CD4-positive, alpha-beta T cell treated with Interleukin-1 beta for 1 hour (primary cell): ENCODE data around the gene QRSL1.
"Not testable (repeated sequence)": the region's sequence is repeated elsewhere in the genome, so short reads cannot be mapped to it uniquely, and the experiment has no call there.

Experiments used
- DNase-seq, 2 donors: peaks; one replicate each; pipeline ENCODE4 v3.0.0-alpha.2; 2020 to 2022

The QRSL1 gene

GRCh38 chr6:106626485-106626884 lies 2.9 kb upstream of the QRSL1 start:
- no peak for DNase-seq

GRCh38 chr6:106627760-106628159 lies 1.6 kb upstream of the QRSL1 start:
- DNase-seq: not testable (repeated sequence)

DNA sequence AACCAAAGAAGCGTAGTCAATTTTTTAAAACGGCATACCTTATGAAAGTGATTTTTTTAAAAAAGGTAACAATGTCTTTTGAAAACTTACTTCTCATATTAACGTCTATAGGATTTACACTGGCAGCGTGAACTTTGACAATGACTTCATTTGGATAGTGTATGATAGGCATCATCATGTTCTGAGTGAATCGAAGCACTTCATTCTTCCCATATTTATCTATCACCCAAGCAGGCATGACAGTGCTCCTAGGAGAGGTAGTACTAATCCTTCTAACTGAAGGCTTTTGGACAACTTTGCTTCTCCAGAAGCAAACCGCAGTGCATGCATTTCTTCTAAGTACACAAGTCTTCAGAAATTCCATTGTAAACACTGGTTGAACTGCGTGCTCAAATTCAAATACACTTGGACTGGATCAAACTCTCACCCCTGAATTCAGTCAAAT lies 698 bp upstream of the QRSL1 start:
- DNase-seq: no peak

GRCh38 chr6:106629859-106630163 lies 433 bp downstream of the QRSL1 start:
- no peak for DNase-seq

- DNase-seq: no peak
These were observed 988 bp downstream of the QRSL1 start for GRCh38 chr6:106630366-106630765.

DNA sequence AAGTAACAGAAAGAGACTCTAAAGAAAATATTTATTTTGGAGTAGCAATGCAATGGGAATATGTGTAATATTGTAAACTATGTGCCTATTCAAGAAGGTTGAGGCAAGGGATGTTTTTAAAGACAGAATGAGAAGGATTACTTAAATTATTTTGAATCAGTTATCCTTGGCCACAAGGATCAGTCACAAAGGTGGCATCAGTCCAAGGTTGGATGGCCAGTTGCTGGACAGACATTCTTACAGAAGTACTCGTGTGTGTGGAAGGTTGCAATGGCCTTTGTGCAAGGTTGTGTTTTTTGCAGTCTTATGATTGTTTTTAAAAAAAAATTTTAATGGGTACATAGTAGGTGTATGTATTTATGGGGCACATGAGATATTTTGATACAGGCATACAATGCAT lies 2.0 kb downstream of the QRSL1 start:
- no peak for DNase-seq

DNA sequence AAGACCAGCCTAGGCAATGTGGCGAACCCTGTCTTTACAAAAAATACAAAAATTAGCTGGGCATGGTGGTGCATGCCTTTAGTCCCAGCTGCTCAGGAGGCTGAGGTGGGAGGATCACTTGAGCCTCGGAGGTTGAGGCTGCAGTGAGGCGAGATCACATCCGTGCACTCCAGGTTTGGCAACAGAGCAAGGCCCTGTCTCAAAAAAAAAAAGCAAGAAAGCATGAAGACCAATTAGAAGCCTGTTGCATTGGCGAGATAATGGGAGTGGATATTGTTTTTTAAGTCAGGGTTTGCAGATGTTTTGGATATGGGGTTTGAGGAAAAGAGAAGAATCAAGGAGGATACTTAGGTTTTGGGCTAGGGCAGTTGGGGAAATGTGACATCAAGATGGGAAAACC lies 5.2 kb downstream of the QRSL1 start:
- DNase-seq: no peak

- DNase-seq: no peak
These were observed 7.8 kb downstream of the QRSL1 start for GRCh38 chr6:106637051-106637716.

DNA sequence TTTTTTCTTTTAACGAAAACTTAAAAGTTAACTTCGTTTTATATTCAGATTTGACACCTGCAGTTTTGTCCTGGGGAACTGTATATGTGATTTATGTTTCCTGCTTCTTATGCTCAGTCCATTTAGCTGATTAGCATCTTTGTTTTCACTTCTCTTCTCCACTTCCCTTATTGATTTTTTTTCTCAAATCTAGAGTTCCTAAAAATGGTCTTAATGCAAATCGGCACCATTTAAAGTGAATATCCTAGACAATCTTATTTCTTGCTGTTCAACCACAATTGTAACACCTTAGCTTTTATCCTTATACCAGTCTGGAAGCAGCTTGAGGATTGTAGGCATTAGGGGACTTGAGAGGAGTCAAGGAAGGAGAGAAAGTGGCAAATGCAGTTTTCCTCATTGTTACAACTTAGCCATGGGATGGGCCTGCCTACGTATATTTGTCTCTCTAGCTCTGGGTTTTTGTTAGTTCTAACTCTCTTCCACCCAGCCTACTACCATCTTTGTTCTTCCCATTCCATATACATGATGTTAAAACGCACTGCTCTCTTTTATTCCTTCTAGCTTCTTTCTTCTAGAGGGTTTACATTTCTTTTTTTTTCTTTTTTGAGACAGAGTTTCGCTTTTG lies 8.5 kb downstream of the QRSL1 start:
- DNase-seq: no peak

GRCh38 chr6:106639812-106640211 lies 10.4 kb downstream of the QRSL1 start:
- no peak for DNase-seq

GRCh38 chr6:106642476-106642875 lies 13.1 kb downstream of the QRSL1 start:
- no peak for DNase-seq

- DNase-seq: no peak
These were observed 13.7 kb downstream of the QRSL1 start for GRCh38 chr6:106643061-106643460.

- DNase-seq: peak in 1 of 2 donors; percentile 17
These were observed 19.4 kb downstream of the QRSL1 start for GRCh38 chr6:106648651-106649308.

GRCh38 chr6:106658469-106658868 lies 29.1 kb downstream of the QRSL1 start:
- DNase-seq: no peak

DNA sequence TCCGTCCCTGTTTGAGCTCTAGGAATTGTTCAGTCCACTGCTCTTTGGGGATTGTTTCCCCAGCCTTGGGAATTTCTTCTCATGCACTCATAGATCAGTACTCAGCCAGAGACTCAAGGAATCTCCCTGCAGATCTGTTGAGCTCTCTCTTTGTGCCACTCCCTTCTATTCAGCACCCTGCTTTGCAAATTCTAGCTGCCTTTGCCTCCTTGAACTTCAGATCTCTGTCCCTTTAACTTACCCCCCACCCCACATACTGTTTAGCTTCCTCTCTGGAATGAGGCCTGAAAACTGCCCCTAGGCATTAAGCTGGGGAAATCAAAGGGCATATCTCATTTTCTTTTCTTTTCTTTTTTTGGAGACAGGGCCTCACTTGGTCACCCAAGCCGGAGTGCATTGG lies 30.5 kb downstream of the QRSL1 start:
- DNase-seq: no peak

DNA sequence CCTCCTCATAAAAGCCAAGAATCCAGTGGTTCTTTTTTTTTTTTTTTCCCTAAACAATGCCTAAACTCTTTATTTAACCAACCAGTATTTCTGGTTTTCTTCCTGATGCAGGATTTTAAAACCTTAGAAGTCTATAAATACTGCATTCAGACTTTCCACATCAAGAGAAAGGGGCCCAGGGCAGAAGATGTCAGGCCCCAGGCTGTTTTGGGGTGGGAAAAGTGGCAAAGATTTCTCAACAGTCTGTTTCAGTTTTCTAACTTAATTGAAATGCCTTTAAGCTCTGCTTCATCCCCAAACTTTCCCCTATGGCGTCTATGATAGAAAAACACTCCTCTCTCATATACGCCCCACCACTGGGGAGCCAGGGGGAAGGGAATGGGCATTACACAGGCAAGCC lies 33.1 kb downstream of the QRSL1 start:
- DNase-seq: no peak

- peak in 1 of 2 donors; percentile 48 for DNase-seq
These were observed 37.1 kb downstream of the QRSL1 start for GRCh38 chr6:106666282-106667021.

GRCh38 chr6:106667022-106667402 lies 37.6 kb downstream of the QRSL1 start:
- no peak for DNase-seq

GRCh38 chr6:106670236-106670635 lies 40.9 kb downstream of the QRSL1 start:
- no peak for DNase-seq

- DNase-seq: no peak
These were observed 42.3 kb downstream of the QRSL1 start for GRCh38 chr6:106671651-106672050.

DNA sequence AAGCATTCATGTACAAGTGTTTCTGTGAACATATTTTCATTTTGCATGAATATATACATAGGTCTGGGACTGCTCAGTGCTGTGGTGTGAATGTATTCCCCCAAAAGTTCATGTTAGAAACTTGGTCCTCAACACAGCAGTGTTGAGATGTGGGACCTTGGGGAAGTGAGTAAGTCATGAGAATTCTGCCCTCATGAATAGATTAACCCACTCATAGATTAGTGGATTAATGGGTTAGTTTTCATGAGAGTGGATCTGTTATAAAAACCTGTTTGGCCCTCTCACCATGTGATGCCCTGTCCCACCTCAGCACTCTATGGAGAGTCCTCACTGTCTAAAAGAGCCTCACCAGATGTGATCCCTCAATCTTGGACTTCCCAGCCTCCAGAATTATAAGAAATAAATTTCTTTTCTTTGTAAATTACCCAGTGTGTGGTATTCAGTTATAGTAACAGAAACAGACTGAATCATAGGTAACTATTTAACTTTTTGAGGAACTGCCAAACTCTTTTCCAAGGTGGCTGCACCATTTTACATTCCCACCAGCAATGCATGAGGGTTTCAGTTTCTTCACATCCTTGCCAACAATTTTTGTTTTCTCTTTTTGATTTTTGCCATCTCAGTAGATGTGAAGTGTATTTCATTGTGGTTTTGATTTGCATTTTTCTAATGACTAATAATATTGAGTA lies 45.3 kb downstream of the QRSL1 start:
- no peak for DNase-seq

DNA sequence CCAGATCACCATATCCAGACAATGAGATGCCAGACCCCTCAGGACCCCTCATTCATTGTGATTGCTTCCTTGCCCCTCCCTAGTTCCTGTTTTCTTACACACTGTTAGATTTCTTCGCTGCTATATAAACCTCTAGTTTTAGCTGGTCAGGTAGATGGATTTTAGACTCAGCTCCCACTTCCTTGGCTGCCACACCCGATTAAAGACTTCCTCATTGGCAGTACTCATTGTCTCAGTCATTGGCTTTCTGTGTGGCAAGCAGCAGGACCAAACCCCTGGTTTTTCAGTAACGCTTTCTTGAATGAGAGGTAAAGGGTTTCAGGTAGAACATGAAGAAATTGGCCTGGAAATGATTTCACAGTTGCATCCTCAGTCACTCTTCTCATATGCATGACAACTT lies 47.9 kb downstream of the QRSL1 start:
- DNase-seq: no peak

- no peak for DNase-seq
These were observed 54.6 kb downstream of the QRSL1 start for GRCh38 chr6:106684011-106684410.
